Endothelial cell of umbilical vein (primary cell): ENCODE measurements around the gene ATP6V1F.

ENCODE experiments used
- CTCF ChIP-seq, 2 donors: IDR thresholded peaks; 1 replicate in 1 of 2; 2 replicates in 1 of 2; pipeline ENCODE4 v1.5.1; 2011; ENCODE audit warnings: low read length in 2 of 2, mild to moderate bottlenecking in 2 of 2, moderate library complexity in 2 of 2, control low read depth in 1 of 2, inconsistent platforms in 1 of 2, low read depth in 1 of 2; ENCODE audit not compliant: insufficient read depth in 1 of 2; ENCODE audit errors: extremely low read depth in 1 of 2
- EZH2 ChIP-seq: IDR thresholded peaks from 2 replicates; pipeline ENCODE4 v1.6.1; 2012; ENCODE audit warnings: borderline replicate concordance, low read depth, mild to moderate bottlenecking, moderate library complexity, low read length, inconsistent platforms; ENCODE audit not compliant: severe bottlenecking

DNA sequence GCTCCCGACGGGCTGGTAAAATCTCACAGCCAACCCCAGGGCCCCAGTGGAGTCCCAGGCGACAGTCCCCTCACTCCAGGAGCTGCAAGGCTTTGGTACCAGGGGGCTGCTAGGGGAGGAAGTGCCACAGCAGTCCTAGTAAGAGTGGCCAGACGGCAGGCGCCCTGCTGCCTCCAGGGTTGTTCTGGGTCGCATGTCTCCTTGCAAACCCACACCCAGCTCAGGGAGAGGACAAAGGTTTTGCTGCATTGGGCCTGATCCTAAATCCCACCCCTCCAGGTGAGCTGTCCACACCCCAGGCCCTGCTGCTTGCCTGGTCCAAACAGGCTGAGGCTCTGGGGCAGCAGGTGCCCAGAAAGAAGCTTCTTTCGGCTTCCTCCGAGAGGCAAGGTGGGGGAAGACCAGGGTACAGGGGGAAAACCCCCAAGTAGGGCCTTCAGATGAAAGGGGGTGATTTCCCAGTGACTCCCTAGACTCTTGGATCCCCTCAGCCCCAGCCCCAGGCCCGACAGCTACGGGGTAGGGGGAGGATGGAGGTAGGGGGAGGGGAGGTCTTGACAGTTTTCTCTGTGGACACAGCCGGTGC, 52.0 kb downstream of the ATP6V1F start:
- TF ChIP-seq CTCF (IDR thresholded peaks at IDR 0.05; ENCODE audit: extremely low read depth in 1 of 2, insufficient read depth in 1 of 2, low read depth in 1 of 2, low read length in 2 of 2) (no peak), EZH2 (no peak)
